ENCODE measurements around the gene STAU1.

The STAU1 gene

GRCh38 chr20:49140411-49140810 is 47.7 kb downstream of the STAU1 start:
- H3K27me3 ChIP-seq (ENCODE audit: insufficient read depth, poor library complexity, severe bottlenecking): no peaks in the 10 kb centered on the region
- no peak for DNase-seq (ENCODE audit: low read depth in 1 of 2, low spot score in 1 of 2)
- no peak overlapping the region for H3K27ac ChIP-seq (replicated peaks)
- TF ChIP-seq POLR2AphosphoS5 (IDR thresholded peaks at IDR 0.05; ENCODE audit: low read depth): no peak
- no peak for TF ChIP-seq CTCF (IDR thresholded peaks at IDR 0.05; ENCODE audit: insufficient read depth, low read length)
- TF ChIP-seq GABPA (IDR thresholded peaks at IDR 0.05; ENCODE audit: low read depth): no peak
- TF ChIP-seq REST (IDR thresholded peaks at IDR 0.05; ENCODE audit: insufficient replicate concordance, low read depth): no peak
- TF ChIP-seq SPI1 (IDR thresholded peaks at IDR 0.05; ENCODE audit: borderline replicate concordance, low read depth): no peak
- no peak overlapping the region for H3K4me3 ChIP-seq (replicated peaks; ENCODE audit: insufficient read depth, low read length)

GRCh38 chr20:49138431-49138830 is 49.7 kb downstream of the STAU1 start:
- Histone ChIP-seq H3K4me3 (replicated peaks; ENCODE audit: insufficient read depth, low read length) (no peak overlapping the region), H3K27me3 (ENCODE audit: insufficient read depth, poor library complexity, severe bottlenecking) (no peaks in the 10 kb centered on the region), H3K27ac (replicated peaks) (no peak overlapping the region)
- TF ChIP-seq POLR2AphosphoS5 (IDR thresholded peaks at IDR 0.05; ENCODE audit: low read depth) (no peak), REST (IDR thresholded peaks at IDR 0.05; ENCODE audit: insufficient replicate concordance, low read depth) (no peak), GABPA (IDR thresholded peaks at IDR 0.05; ENCODE audit: low read depth) (no peak), CTCF (IDR thresholded peaks at IDR 0.05; ENCODE audit: insufficient read depth, low read length) (no peak)
- DNase-seq (ENCODE audit: low read depth in 1 of 2, low spot score in 1 of 2): no peak

GRCh38 chr20:49136817-49137571 is 51.1 kb downstream of the STAU1 start:
- DNase-seq (ENCODE audit: low read depth in 1 of 2, low spot score in 1 of 2): no peak
- H3K27ac ChIP-seq (replicated peaks): no peak overlapping the region
- TF ChIP-seq REST (IDR thresholded peaks at IDR 0.05; ENCODE audit: insufficient replicate concordance, low read depth) (no peak), POLR2AphosphoS5 (IDR thresholded peaks at IDR 0.05; ENCODE audit: low read depth) (no peak), GABPA (IDR thresholded peaks at IDR 0.05; ENCODE audit: low read depth) (no peak), SPI1 (IDR thresholded peaks at IDR 0.05; ENCODE audit: borderline replicate concordance, low read depth) (no peak), CTCF (IDR thresholded peaks at IDR 0.05; ENCODE audit: insufficient read depth, low read length) (no peak)
- no peaks in the 10 kb centered on the region for H3K27me3 ChIP-seq (ENCODE audit: insufficient read depth, poor library complexity, severe bottlenecking)
- no peak overlapping the region for H3K4me3 ChIP-seq (replicated peaks; ENCODE audit: insufficient read depth, low read length)

All from HL-60 (cell line).